ENCODE results near the gene CDHR4.

DNA sequence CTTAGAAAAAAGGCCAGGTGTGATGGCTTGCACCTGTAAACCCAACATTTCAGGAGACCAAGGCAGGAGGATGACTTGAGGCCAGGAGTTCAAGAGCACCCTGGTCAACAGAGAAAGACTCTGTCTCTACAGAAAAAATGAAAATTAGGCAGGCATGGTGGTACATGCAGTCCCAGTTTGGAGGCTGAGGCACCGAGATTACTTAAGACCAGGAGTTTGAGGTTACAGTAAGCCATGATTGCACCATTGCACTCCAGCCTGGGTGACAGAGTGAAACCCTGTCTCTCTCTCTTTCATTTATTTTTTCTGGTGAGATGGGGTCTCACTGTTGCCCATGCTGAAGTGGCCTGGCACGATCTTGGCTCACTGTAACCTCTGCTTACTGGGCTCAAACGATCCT is 38.0 kb downstream of the CDHR4 start:
- no peak for TF ChIP-seq MED1 (CRISPR knock-in tag; IDR thresholded peaks at IDR 0.05; ENCODE audit: borderline replicate concordance)
- TF ChIP-seq SAFB (IDR thresholded peaks at IDR 0.05; ENCODE audit: borderline replicate concordance, low read depth, low read length), result no peak
- TF ChIP-seq, protein P1, sequence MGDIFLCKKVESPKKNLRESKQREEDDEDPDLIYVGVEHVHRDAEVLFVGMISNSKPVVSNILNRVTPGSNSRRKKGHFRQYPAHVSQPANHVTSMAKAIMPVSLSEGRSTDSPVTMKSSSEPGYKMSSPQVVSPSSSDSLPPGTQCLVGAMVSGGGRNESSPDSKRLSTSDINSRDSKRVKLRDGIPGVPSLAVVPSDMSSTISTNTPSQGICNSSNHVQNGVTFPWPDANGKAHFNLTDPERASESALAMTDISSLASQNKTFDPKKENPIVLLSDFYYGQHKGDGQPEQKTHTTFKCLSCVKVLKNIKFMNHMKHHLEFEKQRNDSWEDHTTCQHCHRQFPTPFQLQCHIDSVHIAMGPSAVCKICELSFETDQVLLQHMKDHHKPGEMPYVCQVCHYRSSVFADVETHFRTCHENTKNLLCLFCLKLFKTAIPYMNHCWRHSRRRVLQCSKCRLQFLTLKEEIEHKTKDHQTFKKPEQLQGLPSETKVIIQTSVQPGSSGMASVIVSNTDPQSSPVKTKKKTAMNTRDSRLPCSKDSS (IDR thresholded peaks at IDR 0.05; ENCODE audit: low read depth, partially characterized antibody), result no peak
- TF ChIP-seq SIN3A (IDR thresholded peaks at IDR 0.05; ENCODE audit: borderline replicate concordance in 2 of 2, control insufficient read depth in 1 of 2, low read depth in 2 of 2, low read length in 2 of 2), result no peak
- TF ChIP-seq DNMT1 (IDR thresholded peaks at IDR 0.05), result no peak
- TF ChIP-seq ETV6 (IDR thresholded peaks at IDR 0.05; ENCODE audit: borderline replicate concordance in 1 of 2, low read depth in 2 of 2, low read length in 1 of 2), result no peak
- TF ChIP-seq ETV6 (CRISPR knock-in tag; IDR thresholded peaks at IDR 0.05; ENCODE audit: borderline replicate concordance), result no peak
- TF ChIP-seq POLR2A (conservative IDR thresholded peaks at IDR 0.05), result no peak
- TF ChIP-seq, protein P2, sequence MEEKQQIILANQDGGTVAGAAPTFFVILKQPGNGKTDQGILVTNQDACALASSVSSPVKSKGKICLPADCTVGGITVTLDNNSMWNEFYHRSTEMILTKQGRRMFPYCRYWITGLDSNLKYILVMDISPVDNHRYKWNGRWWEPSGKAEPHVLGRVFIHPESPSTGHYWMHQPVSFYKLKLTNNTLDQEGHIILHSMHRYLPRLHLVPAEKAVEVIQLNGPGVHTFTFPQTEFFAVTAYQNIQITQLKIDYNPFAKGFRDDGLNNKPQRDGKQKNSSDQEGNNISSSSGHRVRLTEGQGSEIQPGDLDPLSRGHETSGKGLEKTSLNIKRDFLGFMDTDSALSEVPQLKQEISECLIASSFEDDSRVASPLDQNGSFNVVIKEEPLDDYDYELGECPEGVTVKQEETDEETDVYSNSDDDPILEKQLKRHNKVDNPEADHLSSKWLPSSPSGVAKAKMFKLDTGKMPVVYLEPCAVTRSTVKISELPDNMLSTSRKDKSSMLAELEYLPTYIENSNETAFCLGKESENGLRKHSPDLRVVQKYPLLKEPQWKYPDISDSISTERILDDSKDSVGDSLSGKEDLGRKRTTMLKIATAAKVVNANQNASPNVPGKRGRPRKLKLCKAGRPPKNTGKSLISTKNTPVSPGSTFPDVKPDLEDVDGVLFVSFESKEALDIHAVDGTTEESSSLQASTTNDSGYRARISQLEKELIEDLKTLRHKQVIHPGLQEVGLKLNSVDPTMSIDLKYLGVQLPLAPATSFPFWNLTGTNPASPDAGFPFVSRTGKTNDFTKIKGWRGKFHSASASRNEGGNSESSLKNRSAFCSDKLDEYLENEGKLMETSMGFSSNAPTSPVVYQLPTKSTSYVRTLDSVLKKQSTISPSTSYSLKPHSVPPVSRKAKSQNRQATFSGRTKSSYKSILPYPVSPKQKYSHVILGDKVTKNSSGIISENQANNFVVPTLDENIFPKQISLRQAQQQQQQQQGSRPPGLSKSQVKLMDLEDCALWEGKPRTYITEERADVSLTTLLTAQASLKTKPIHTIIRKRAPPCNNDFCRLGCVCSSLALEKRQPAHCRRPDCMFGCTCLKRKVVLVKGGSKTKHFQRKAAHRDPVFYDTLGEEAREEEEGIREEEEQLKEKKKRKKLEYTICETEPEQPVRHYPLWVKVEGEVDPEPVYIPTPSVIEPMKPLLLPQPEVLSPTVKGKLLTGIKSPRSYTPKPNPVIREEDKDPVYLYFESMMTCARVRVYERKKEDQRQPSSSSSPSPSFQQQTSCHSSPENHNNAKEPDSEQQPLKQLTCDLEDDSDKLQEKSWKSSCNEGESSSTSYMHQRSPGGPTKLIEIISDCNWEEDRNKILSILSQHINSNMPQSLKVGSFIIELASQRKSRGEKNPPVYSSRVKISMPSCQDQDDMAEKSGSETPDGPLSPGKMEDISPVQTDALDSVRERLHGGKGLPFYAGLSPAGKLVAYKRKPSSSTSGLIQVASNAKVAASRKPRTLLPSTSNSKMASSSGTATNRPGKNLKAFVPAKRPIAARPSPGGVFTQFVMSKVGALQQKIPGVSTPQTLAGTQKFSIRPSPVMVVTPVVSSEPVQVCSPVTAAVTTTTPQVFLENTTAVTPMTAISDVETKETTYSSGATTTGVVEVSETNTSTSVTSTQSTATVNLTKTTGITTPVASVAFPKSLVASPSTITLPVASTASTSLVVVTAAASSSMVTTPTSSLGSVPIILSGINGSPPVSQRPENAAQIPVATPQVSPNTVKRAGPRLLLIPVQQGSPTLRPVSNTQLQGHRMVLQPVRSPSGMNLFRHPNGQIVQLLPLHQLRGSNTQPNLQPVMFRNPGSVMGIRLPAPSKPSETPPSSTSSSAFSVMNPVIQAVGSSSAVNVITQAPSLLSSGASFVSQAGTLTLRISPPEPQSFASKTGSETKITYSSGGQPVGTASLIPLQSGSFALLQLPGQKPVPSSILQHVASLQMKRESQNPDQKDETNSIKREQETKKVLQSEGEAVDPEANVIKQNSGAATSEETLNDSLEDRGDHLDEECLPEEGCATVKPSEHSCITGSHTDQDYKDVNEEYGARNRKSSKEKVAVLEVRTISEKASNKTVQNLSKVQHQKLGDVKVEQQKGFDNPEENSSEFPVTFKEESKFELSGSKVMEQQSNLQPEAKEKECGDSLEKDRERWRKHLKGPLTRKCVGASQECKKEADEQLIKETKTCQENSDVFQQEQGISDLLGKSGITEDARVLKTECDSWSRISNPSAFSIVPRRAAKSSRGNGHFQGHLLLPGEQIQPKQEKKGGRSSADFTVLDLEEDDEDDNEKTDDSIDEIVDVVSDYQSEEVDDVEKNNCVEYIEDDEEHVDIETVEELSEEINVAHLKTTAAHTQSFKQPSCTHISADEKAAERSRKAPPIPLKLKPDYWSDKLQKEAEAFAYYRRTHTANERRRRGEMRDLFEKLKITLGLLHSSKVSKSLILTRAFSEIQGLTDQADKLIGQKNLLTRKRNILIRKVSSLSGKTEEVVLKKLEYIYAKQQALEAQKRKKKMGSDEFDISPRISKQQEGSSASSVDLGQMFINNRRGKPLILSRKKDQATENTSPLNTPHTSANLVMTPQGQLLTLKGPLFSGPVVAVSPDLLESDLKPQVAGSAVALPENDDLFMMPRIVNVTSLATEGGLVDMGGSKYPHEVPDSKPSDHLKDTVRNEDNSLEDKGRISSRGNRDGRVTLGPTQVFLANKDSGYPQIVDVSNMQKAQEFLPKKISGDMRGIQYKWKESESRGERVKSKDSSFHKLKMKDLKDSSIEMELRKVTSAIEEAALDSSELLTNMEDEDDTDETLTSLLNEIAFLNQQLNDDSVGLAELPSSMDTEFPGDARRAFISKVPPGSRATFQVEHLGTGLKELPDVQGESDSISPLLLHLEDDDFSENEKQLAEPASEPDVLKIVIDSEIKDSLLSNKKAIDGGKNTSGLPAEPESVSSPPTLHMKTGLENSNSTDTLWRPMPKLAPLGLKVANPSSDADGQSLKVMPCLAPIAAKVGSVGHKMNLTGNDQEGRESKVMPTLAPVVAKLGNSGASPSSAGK (IDR thresholded peaks at IDR 0.05), result no peak
